Lower leg skin (tissue), 3 donors: Measurements from ENCODE around the gene FOXJ3.

Experiments used
- POLR2A ChIP-seq, 2 donors: fragments of 450-650 bp; IDR thresholded peaks; one replicate each; pipeline ENCODE4 v1.6.1; 2016 to 2017; ENCODE audit warnings: antibody characterized with exemption in 2 of 2, mild to moderate bottlenecking in 1 of 2, moderate library complexity in 1 of 2
- TF ChIP-seq, protein P1 (sequence below), 3 donors: fragments of 450-650 bp; IDR thresholded peaks; one replicate each; pipeline ENCODE4 v1.5.1; 2016; ENCODE audit warnings: antibody characterized with exemption in 3 of 3, mild to moderate bottlenecking in 3 of 3, moderate library complexity in 2 of 3

DNA sequence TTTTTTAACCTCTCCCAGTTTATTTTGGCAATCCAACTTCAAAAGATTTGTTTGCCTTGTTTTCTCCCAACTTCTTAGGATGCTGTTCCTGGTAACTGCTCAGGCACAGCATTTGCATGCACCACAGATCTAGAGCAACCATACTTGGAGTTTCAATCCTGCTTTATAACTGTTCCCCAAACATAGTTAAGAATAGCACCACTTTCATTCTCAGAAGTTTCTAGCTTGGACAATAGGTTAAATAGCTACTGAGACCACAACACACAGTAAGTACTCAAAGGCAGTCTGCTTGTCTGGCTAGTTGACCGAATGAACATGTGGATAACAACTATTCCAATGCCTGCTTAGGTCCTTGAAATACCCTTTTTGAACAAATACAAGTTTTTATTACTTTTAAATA lies 76.8 kb downstream of the FOXJ3 start:
- TF ChIP-seq POLR2A (IDR thresholded peaks at IDR 0.05) = no peak
- TF ChIP-seq, protein P1, sequence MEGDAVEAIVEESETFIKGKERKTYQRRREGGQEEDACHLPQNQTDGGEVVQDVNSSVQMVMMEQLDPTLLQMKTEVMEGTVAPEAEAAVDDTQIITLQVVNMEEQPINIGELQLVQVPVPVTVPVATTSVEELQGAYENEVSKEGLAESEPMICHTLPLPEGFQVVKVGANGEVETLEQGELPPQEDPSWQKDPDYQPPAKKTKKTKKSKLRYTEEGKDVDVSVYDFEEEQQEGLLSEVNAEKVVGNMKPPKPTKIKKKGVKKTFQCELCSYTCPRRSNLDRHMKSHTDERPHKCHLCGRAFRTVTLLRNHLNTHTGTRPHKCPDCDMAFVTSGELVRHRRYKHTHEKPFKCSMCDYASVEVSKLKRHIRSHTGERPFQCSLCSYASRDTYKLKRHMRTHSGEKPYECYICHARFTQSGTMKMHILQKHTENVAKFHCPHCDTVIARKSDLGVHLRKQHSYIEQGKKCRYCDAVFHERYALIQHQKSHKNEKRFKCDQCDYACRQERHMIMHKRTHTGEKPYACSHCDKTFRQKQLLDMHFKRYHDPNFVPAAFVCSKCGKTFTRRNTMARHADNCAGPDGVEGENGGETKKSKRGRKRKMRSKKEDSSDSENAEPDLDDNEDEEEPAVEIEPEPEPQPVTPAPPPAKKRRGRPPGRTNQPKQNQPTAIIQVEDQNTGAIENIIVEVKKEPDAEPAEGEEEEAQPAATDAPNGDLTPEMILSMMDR (IDR thresholded peaks at IDR 0.05) = no peak
